GM18519 (cell line): ENCODE data around the gene SCYGR1.
A peak's percentile ranks its signal among the peaks of the same experiment; 100 is the strongest.
"Not testable (repeated sequence)": the region's sequence is repeated elsewhere in the genome, so short reads cannot be mapped to it uniquely, and the experiment has no call there.

Source experiments
- ATAC-seq: cut with Tn5 transposase; IDR thresholded peaks from one replicate; pipeline ENCODE4 v1.9.1; 2021; ENCODE audit warnings: mild to moderate bottlenecking, moderate library complexity; ENCODE audit not compliant: unreplicated experiment, low FRiP score

SCYGR1 gene

GRCh38 chr2:227374158-227374557, 13.6 kb downstream of the SCYGR1 start:
- no peak for ATAC-seq

- ATAC-seq = no peak
Measured at GRCh38 chr2:227373389-227373788, 14.4 kb downstream of the SCYGR1 start.

GRCh38 chr2:227370791-227371312, 16.9 kb downstream of the SCYGR1 start:
- ATAC-seq = no peak

- no peak for ATAC-seq
Measured at GRCh38 chr2:227370092-227370491, 17.7 kb downstream of the SCYGR1 start.

GRCh38 chr2:227368574-227368973, 19.2 kb downstream of the SCYGR1 start:
- ATAC-seq = no peak

- ATAC-seq = no peak
Measured at GRCh38 chr2:227367427-227367795, 20.3 kb downstream of the SCYGR1 start.

- ATAC-seq = no peak
Measured at GRCh38 chr2:227366769-227367426, 20.9 kb downstream of the SCYGR1 start.

GRCh38 chr2:227365833-227366232, 21.9 kb downstream of the SCYGR1 start:
- no peak for ATAC-seq

- not testable (repeated sequence) for ATAC-seq
Measured at GRCh38 chr2:227364585-227365263, 23.0 kb downstream of the SCYGR1 start.

GRCh38 chr2:227363756-227364155, 24.0 kb downstream of the SCYGR1 start:
- no peak for ATAC-seq

GRCh38 chr2:227360351-227360750, 27.4 kb downstream of the SCYGR1 start:
- ATAC-seq = no peak

GRCh38 chr2:227351639-227352038, 36.1 kb downstream of the SCYGR1 start:
- peak; percentile 88 for ATAC-seq

GRCh38 chr2:227349989-227350612, 37.6 kb downstream of the SCYGR1 start:
- ATAC-seq = no peak

GRCh38 chr2:227348324-227348723, 39.4 kb downstream of the SCYGR1 start:
- ATAC-seq = no peak

GRCh38 chr2:227347117-227347516, 40.6 kb downstream of the SCYGR1 start:
- no peak for ATAC-seq

- no peak for ATAC-seq
Measured at GRCh38 chr2:227344231-227344630, 43.5 kb downstream of the SCYGR1 start.

- no peak for ATAC-seq
Measured at GRCh38 chr2:227341553-227341952, 46.2 kb downstream of the SCYGR1 start.

GRCh38 chr2:227340106-227340505, 47.6 kb downstream of the SCYGR1 start:
- no peak for ATAC-seq

- no peak for ATAC-seq
Measured at GRCh38 chr2:227339098-227339599, 48.6 kb downstream of the SCYGR1 start.
